ENCODE results near the gene GLIS1. TPM values are rescaled to one million over a fixed set of nuclear protein-coding genes. Genes with fewer than 3 reads are reported as not detected.

The GLIS1 gene
- total RNA-seq, 1 experiment from 2014 or later: 0.13 TPM

GRCh38 chr1:53614231-53615021 lies 124.5 kb downstream of the GLIS1 start:
- ChIA-PET POLR2A (ENCODE audit: low non-redundant PET) (no interaction called here), CTCF (no interaction called here)

GRCh38 chr1:53608676-53609075 lies 130.3 kb downstream of the GLIS1 start:
- TF ChIP-seq EZH2 (IDR thresholded peaks at IDR 0.05; ENCODE audit: borderline replicate concordance, low read depth, low read length, poor library complexity, severe bottlenecking) (no peak), CTCF (conservative IDR thresholded peaks at IDR 0.05; ENCODE audit: low read depth, low read length) (no peak)
- H3K27ac ChIP-seq (ENCODE audit: low read depth, low read length, poor library complexity, severe bottlenecking): no peak overlapping the region
- no peaks in the 10 kb centered on the region for H3K36me3 ChIP-seq (ENCODE audit: insufficient read depth, low read length, poor library complexity, severe bottlenecking)
- intact Hi-C loops (cut with micrococcal nuclease; ENCODE audit: unreplicated experiment): no loop called here
- no TSS peak for BruUV-seq (replicated peaks)
- no peak for DNase-seq (ENCODE audit: low spot score)
- ChIA-PET POLR2A (ENCODE audit: low non-redundant PET) (no interaction called here), CTCF (no interaction called here)
- no peak overlapping the region for H3K4me3 ChIP-seq (ENCODE audit: low read depth, low read length, poor library complexity, severe bottlenecking)
- H3K4me1 ChIP-seq (ENCODE audit: insufficient read depth, low read length, poor library complexity, severe bottlenecking): no peaks in the 10 kb centered on the region
- peaks cover 3% of the 10 kb centered on the region for H3K9me3 ChIP-seq (ENCODE audit: low read depth, low read length, poor library complexity, severe bottlenecking)
- H3K27me3 ChIP-seq (replicated peaks; ENCODE audit: insufficient read depth, low read depth, low read length, poor library complexity): no peaks in the 10 kb centered on the region

More at GRCh38 chr1:53614231-53615021, 124.5 kb downstream of the GLIS1 start:
- Histone ChIP-seq H3K4me1 (ENCODE audit: insufficient read depth, low read length, poor library complexity, severe bottlenecking) (no peaks in the 10 kb centered on the region), H3K9me3 (ENCODE audit: low read depth, low read length, poor library complexity, severe bottlenecking) (peaks cover 3% of the 10 kb centered on the region), H3K36me3 (ENCODE audit: insufficient read depth, low read length, poor library complexity, severe bottlenecking) (no peaks in the 10 kb centered on the region), H3K27ac (ENCODE audit: low read depth, low read length, poor library complexity, severe bottlenecking) (no peak overlapping the region), H3K27me3 (replicated peaks; ENCODE audit: insufficient read depth, low read depth, low read length, poor library complexity) (no peaks in the 10 kb centered on the region), H3K4me3 (ENCODE audit: low read depth, low read length, poor library complexity, severe bottlenecking) (no peak overlapping the region)
- no TSS peak for BruUV-seq (replicated peaks)
- no peak for DNase-seq (ENCODE audit: low spot score)
- TF ChIP-seq CTCF (conservative IDR thresholded peaks at IDR 0.05; ENCODE audit: low read depth, low read length): no peak
- no peak for TF ChIP-seq EZH2 (IDR thresholded peaks at IDR 0.05; ENCODE audit: borderline replicate concordance, low read depth, low read length, poor library complexity, severe bottlenecking)
- intact Hi-C loops (cut with micrococcal nuclease; ENCODE audit: unreplicated experiment): no loop called here

GRCh38 chr1:53608071-53608470 lies 130.9 kb downstream of the GLIS1 start:
- CTCF ChIA-PET: no interaction called here
- peaks cover 3% of the 10 kb centered on the region for H3K9me3 ChIP-seq (ENCODE audit: low read depth, low read length, poor library complexity, severe bottlenecking)
- no peaks in the 10 kb centered on the region for H3K27me3 ChIP-seq (replicated peaks; ENCODE audit: insufficient read depth, low read depth, low read length, poor library complexity)
- no TSS peak for BruUV-seq (replicated peaks)
- POLR2A ChIA-PET (ENCODE audit: low non-redundant PET): no interaction called here
- no peaks in the 10 kb centered on the region for H3K4me1 ChIP-seq (ENCODE audit: insufficient read depth, low read length, poor library complexity, severe bottlenecking)
- H3K4me3 ChIP-seq (ENCODE audit: low read depth, low read length, poor library complexity, severe bottlenecking): no peak overlapping the region
- no peak for DNase-seq (ENCODE audit: low spot score)
- H3K27ac ChIP-seq (ENCODE audit: low read depth, low read length, poor library complexity, severe bottlenecking): no peak overlapping the region
- intact Hi-C loops (cut with micrococcal nuclease; ENCODE audit: unreplicated experiment): no loop called here
- no peak for TF ChIP-seq CTCF (conservative IDR thresholded peaks at IDR 0.05; ENCODE audit: low read depth, low read length)
- no peak for TF ChIP-seq EZH2 (IDR thresholded peaks at IDR 0.05; ENCODE audit: borderline replicate concordance, low read depth, low read length, poor library complexity, severe bottlenecking)
- H3K36me3 ChIP-seq (ENCODE audit: insufficient read depth, low read length, poor library complexity, severe bottlenecking): no peaks in the 10 kb centered on the region

Measured in A673 (cell line).